GM19324 (cell line): ENCODE results near the gene RHBDL1.
A peak's percentile ranks its signal among the peaks of the same experiment; 100 is the strongest.

Experiments
- ATAC-seq: cut with Tn5 transposase; IDR thresholded peaks from one replicate; pipeline ENCODE4 v1.9.1; 2021; ENCODE audit warnings: mild to moderate bottlenecking, moderate library complexity; ENCODE audit not compliant: unreplicated experiment, low FRiP score

Gene RHBDL1

DNA sequence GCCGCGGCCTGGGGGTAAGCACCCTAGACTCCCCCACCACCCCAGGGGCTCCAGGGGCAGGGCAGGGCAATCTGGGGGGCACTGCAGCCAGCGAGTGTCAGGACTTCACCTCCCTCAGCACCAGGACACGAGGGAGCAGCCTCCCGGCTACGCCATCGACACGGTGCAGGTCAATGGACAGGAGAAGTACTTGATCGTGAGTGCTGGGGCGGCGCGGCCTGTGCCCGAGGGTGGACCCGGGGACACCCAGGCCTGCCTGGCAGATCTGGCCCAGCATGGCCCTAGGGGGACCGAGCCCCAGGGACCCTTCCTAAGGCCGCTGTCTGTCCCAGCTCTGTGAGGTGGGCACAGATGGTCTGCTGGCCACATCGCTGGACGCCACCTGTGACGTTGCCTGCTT lies 3.1 kb upstream of the RHBDL1 start:
- no peak for ATAC-seq

DNA sequence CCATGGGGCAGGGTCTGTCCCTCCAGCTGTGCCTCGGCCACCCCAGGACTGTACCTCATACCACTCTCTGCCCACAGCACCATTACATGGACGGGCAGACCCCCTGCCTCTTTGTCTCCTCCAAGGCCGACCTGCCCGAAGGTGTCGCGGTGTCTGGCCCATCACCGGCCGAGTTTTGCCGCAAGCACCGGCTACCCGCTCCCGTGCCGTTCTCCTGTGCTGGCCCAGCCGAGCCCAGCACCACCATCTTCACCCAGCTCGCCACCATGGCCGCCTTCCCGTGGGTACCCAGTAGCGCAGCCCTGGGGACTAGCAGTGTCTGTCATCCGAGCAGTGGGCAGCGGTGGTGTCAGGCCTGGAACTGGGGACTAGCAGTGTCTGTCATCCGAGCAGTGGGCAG lies 2.6 kb upstream of the RHBDL1 start:
- ATAC-seq, result no peak

DNA sequence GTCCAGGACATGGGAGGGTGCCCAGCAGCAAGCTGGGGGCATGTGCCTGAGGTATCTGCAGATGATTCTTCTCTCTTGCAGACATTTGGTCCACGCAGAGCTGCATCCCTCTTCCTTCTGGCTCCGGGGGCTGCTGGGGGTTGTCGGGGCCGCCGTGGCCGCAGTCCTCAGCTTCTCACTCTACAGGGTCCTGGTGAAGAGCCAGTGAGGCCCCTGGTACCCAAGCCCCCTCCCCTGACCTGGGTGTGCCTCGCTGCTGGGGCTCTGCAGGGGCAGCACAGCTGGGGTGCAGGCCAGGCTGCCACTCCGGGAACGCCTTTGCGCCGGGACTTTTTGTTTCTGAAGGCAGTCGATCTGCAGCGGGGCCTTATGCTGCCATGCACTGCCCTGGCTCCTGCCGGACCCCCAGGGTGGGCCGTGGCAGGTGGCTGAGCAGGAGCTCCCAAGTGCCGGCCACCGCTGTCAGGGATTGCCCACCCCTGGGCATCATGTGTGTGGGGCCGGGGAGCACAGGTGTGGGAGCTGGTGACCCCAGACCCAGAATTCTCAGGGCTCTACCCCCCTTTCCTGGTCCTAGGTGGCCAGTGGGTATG lies 2.0 kb upstream of the RHBDL1 start:
- no peak for ATAC-seq

DNA sequence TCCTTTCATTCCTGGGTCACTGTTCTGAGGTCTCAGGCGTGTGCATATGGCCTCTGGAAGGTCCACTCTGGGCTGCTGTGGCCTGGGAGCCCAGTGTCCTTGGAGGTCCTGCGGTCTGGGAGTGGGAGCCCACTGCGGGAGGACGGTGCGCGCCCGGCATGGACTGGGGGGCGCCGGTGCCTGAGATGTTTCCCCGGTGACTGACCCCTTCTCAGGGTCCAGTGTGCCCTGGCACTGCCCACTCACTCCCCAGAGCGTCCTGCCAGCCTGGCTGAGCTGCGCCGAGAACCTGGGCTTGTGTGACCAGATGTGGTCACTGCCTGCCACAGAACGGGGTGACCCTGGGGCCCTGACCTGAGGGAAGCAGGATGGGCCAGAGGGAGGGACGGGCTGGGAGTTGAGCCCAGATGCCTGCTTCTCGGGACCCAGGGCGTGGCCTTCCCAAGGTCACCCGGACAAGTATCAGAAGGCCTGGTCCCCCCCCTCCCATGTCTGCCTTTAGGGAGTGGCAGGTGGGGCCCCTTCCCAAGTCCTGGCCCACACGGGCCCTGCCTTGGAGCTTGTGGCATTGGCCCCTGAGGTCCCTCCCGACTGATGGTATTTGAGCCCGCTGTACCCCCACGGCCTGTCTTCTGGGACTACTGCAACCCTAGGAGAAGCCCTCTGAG lies 1.1 kb upstream of the RHBDL1 start:
- ATAC-seq, result no peak

DNA sequence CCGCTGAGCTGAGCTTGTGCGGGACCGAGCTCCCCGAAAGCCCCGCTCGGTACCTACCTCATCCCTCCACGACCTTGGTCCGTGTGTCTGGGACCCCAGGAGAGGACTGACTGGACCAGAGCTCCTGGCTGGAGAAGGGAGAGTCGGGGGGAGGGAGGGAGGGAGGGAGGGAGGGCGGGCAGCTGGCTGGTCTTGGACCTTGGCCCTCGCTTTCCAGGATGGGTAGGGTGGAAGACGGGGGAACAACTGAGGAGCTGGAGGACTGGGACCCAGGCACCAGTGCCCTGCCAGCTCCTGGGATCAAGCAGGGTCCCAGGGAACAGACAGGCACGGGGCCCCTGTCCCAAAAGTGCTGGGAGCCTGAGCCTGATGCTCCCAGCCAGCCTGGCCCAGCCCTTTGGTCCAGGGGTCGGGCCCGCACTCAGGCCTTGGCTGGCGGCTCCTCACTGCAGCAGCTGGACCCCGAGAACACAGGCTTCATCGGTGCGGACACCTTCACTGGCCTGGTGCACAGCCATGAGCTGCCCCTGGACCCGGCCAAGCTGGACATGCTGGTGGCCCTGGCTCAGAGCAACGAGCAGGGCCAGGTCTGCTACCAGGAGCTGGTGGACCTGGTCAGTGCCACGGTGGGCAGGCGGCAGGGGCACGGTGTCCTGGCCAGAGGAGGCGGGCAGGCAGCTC lies 553 bp downstream of the RHBDL1 start:
- no peak for ATAC-seq

DNA sequence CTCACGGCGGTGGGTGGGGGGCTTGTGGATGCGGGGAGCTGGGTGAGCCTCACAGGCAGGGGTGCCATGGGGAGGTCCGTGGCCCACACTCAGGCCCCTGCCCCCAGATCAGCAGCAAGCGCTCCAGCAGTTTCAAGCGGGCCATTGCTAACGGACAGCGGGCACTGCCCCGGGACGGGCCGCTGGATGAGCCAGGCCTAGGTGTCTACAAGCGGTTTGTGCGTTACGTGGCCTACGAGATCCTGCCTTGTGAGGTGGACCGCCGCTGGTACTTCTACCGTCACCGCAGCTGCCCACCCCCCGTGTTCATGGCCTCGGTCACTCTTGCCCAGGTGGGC lies 1.1 kb downstream of the RHBDL1 start:
- ATAC-seq, result no peak

DNA sequence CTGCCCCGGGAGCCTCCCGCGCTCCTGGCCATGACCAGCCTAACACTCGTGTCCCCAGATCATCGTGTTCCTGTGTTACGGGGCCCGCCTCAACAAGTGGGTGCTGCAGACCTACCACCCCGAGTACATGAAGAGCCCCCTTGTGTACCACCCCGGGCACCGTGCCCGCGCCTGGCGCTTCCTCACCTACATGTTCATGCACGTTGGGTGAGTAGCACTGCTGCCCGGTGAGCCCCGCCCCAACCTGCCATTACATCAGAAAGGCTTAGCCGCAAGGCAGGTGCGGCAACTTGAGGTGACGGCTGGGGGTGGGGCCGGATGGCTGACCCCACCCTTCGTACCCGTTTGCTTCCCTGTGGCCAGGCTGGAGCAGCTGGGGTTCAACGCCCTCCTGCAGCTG lies 1.4 kb downstream of the RHBDL1 start:
- no peak for ATAC-seq

DNA sequence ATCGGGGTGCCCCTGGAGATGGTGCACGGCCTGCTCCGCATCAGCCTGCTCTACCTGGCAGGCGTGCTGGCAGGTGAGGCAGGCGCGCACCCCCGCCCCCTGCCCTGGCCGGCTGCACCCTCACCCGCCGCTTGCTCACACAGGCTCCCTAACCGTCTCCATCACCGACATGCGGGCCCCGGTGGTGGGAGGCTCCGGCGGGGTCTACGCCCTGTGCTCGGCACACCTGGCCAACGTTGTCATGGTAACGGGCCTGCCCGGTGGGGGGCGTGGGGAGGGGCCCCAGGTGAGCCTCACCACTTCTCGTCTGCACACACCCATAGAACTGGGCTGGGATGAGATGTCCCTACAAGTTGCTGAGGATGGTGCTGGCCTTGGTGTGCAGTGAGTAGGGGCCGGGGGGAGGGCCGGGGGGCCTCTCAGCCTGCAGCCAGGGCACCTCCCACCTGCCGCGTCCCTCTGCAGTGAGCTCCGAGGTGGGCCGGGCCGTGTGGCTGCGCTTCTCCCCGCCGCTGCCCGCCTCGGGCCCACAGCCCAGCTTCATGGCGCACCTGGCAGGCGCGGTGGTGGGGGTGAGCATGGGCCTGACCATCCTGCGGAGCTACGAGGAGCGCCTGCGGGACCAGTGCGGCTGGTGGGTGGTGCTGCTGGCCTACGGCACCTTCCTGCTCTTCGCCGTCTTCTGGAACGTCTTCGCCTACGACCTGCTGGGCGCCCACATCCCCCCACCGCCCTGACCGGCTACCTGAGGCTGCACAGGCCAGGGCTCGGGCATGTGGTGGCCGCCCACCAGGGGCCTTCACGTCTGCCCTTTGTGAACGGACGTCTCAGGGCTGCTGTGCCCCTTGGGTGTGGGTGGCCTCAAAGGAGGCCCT lies 2.1 kb downstream of the RHBDL1 start:
- no peak for ATAC-seq

DNA sequence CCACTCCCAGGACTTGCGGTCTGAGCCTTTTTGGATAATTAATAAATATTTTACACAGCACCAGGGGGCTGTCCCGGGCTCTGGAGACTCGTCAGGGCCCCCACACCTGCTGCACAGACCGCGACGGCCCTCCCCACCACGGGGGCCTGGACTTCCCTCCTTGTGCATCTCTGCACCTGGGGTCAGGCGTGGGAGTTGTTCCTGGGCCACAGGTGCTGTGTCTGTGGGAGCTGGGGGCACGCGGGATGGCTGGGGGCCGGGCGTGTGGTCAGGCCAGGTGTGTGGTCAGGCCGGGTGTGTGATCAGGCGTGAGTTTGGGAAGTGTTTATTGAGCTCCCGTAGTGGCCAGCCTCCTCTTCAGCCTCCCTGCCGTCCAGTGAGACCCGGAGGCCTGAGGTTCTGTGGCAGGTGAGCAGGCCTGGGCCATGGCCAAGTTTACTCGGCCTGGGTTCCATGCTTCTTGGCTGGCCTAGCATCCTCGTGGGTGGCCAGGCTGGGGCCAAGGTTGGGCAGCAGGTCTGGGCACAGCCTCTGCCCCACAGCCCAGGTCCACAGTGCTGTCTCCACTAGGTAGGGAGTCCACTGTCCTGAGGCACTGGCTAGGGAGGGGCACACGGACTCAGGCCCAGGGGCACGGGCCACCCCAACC lies 2.9 kb downstream of the RHBDL1 start:
- no peak for ATAC-seq

DNA sequence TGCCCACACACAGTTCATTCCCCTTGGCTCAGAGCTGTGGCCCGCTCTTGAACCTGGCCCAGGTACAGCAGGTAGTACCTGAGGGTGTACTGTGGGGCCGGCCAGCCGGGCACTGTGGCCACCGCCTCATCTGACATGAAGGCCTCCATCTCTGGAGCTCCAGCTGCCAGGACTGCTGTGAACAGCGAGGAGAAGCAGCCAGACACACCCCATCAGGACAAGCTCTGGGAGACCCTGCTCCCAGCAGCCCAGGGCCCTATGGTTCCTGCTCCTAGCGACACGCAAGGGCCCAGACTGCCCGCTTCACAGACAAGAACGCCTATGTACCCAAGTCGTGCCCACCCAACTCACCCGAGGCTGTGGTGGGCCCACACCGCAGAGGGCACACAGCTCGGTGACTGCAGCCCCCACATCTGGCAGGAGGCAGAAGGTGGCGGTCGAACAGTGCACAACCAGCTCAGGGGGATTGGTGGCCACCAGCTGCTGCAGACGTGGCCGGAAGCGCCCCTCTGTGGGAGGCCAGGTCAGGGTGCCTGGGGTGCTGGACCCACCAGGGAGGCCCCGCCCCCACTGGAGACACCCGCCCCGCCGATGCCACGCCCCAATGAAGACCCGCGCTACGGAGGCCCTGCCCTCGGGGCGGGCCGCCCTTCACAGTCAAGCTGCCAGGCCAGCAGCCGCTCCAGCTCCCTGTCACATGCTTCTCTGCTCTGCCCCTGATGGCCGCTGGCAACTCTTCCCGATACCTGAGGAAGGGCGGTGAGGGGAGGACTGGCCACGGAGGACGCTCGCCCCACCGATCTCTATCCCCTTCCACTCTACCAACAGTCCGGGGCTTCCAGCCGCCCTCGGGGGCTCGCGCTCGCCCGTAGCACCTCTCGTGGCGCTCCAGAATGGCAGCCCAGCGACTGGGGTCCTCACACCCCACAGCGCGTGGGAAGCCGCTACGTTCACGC lies 3.7 kb downstream of the RHBDL1 start:
- peak; percentile 1 for ATAC-seq

DNA sequence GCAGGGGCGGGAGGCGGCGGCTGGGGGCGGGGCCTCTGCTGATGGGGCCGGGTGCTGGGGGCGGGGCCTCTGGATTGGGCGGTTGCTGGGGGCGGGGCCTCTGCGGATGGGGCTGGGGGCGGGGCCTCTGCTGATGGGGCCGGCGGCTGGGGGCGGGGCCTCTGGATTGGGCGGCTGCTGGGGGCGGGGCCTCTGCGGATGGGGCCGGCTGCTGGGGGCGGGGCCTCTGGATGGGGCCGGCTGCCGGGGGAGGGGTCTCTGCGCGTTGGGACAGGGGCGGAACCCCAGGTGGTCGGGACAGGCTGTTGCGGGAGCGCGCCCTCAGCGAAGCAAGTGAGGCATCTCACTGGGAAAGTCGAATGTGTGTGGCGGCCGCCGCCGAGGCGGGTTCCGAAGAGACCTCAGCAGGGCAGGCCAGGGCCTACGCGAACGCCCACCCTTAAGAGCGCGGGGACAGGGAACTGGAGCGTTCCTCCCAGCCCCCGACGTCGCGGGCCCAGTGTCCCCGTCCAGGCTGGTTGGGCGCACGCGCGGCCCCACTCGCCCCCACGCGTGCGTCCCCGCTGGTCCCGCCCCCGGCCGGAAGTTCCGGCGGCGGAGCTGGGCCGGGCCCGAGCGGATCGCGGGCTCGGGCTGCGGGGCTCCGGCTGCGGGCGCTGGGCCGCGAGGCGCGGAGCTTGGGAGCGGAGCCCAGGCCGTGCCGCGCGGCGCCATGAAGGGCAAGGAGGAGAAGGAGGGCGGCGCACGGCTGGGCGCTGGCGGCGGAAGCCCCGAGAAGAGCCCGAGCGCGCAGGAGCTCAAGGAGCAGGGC lies 4.5 kb downstream of the RHBDL1 start, which contains the start of gene STUB1:
Gene STUB1 (plus strand): TSS at position 597 of the 811 bp plus-strand sequence. CDS start 116 bp downstream, at position 713.
- ATAC-seq, result peak; percentile 61

DNA sequence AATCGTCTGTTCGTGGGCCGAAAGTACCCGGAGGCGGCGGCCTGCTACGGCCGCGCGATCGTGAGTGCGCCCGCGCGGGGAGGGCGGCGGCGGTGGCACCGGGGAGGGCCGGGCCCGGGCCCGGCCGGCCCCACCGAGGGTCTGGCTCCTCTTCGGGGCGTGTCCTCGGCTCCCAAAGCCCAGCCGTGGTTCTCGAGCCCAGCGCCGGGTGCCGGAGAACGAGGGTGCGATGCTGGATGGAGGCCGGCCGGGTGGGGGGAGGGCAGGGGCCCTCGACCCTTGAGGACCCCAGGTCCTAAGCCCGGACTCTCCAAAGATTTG lies 5.1 kb downstream of the RHBDL1 start:
- peak; percentile 2 for ATAC-seq

DNA sequence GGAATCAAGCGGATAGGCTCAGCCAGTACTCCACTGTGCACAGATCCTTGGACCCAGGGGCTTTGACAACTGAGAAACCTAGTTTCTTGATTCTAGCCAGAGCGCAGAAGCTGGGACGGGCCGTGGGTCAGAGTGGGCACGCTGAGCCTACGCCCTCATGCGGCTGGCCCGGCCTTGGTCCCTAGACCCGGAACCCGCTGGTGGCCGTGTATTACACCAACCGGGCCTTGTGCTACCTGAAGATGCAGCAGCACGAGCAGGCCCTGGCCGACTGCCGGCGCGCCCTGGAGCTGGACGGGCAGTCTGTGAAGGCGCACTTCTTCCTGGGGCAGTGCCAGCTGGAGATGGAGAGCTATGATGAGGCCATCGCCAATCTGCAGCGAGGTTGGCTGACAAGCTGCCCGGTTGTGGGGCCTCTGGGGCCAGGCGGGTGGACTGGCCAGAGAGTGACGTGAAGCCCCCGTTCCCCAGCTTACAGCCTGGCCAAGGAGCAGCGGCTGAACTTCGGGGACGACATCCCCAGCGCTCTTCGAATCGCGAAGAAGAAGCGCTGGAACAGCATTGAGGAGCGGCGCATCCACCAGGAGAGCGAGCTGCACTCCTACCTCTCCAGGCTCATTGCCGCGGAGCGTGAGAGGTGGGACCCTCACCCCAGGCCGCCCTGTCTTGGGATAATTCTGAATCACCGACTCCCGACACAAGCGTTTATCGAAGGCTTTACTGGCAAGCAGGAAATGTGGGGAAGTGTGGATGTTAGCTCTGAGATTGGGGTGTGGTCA lies 5.7 kb downstream of the RHBDL1 start:
- ATAC-seq, result no peak

DNA sequence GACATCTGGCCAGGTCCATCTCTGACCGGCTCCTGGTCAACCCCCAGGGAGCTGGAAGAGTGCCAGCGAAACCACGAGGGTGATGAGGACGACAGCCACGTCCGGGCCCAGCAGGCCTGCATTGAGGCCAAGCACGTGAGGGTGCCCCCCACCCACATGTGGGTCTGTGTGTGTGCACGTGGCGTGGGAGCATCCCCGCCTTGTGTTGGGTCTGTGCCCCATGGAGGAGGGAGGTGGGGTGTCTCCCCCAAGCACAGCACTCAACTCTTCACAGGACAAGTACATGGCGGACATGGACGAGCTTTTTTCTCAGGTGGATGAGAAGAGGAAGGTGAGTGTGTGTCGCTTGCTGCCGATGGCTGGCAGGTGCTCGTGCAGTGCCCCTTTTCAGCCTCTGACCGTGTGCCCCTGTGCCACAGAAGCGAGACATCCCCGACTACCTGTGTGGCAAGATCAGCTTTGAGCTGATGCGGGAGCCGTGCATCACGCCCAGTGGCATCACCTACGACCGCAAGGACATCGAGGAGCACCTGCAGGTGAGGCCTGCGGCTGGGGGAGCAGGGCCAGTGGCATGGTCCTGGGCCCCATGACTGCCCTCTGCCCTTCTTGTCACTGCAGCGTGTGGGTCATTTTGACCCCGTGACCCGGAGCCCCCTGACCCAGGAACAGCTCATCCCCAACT lies 6.4 kb downstream of the RHBDL1 start:
- ATAC-seq, result no peak

DNA sequence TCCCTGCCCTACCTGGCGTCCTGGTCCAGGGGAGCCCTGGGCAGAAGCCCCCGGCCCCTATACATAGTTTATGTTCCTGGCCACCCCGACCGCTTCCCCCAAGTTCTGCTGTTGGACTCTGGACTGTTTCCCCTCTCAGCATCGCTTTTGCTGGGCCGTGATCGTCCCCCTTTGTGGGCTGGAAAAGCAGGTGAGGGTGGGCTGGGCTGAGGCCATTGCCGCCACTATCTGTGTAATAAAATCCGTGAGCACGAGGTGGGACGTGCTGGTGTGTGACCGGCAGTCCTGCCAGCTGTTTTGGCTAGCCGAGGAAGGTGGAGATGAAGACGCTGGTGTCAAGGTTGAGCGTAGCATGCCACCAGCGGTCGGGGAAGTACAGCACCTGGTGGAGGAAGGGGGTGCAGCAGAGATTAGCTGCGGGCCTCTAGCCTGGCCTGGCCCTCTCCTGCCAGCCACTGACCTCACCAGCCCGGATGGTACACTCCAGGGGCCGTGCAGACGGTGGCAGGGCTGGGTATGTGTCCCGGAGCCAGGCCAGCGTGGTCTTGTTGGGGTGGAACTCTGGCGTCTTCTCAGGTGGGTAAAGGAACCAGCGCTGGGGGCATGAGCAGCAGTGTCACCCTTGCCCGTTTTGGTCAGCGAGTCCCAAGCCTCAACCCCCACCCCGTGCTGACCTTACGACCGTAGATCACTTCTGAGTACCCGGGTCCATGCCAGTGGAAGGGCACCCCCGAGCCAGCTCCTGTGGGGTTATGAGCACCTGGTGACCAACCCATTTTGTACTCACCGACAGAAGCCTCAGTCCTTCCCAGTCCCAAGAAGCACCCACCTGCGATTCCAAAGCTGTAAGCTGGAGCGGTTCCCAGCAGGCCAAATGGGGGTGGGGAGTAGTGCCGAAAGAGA lies 7.3 kb downstream of the RHBDL1 start:
- ATAC-seq, result no peak

DNA sequence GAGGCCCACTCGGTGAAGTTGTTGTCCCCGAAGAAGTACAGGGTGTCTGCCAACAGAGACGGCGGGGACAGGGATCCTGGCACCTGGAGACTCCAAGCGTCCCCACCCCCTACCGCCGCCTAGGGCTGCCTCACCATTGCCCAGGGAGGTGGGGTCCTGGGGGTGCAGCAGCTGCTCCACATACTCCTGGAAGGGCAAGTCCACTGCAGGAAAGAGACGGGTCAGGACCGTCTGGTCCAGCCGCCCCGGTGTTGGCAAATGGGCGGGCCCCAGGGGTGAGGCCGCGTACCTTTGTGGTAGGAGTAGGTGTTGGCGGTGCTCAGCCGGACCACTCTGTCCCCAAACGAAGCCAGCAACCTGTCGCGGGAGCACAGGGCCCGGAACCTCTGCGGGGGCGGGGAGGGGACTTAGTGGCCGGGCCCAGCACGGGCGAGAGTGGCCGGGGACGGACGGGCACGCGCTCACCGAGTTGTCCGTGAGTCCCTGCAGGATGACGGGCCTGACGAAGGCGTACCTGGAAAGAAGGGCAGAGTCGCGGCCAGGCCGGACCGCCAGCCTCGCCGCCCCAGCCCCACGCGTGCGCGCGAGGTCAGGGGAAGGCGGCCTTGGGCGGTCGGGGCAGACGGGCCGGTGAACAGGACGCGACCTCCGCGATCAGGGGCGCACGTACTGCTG lies 8.1 kb downstream of the RHBDL1 start:
- ATAC-seq, result no peak
